K562 (cell line): ENCODE measurements around the gene CCDC68. TPM values are rescaled to one million over a fixed set of nuclear protein-coding genes. Genes with fewer than 3 reads are reported as not detected.

ENCODE experiments used
- ATAC-seq: fragments of 200-7000 bp; cut with Tn5 transposase; 3 replicates; pipeline ENCODE4 v1.9.1; 2020; ENCODE audit warnings: moderate library complexity
- BruUV-seq: library from RNA; stranded (reverse); fragments of 400-500 nt; replicated peaks from 2 replicates; lab custom pipeline; 2021; lab: Mats Ljungman, UMichigan
- CTCF ChIA-PET: fragments of 300-600 bp; formaldehyde crosslinking; extraction: SDS; loops from one replicate; lab custom pipeline; 2021; ENCODE audit warnings: low intra/inter-chr PET ratio; lab: Yijun Ruan, JAX
- POLR2A ChIA-PET: fragments of 300-600, 350-650 bp; sonication (Branson Sonifier 250); formaldehyde crosslinking; extraction: SDS; loops from one replicate; lab custom pipeline; 2021; ENCODE audit warnings: antibody characterized with exemption, inconsistent platforms; lab: Yijun Ruan, JAX
- DNase-seq, 4 experiments: peaks; one replicate each; pipeline versions ENCODE4 v3.0.0 to v3.0.0-alpha.2; 2011 to 2018; ENCODE audit warnings: low spot score in 3 of 4, mixed read lengths in 3 of 4; ENCODE audit errors: extremely low read depth in 1 of 4
- FAIRE-seq: peaks from 2 replicates; lab custom pipeline; 2011; peaks lifted over from hg19 to GRCh38; lab: Jason Lieb, UNC
- H2AFZ ChIP-seq: 2 replicates; pipeline ENCODE4 v1.6.0; 2011; ENCODE audit warnings: low read depth, low read length, control low read depth, inconsistent platforms
- H3K27ac ChIP-seq: fragments of 200-600 bp; 3 replicates; pipeline ENCODE4 v1.8.0; 2011; ENCODE audit warnings: low read depth, mild to moderate bottlenecking, control low read depth, inconsistent platforms, low read length, moderate library complexity, mixed read lengths; ENCODE audit errors: extremely low read depth
- H3K27me3 ChIP-seq, 2 experiments: fragments of 300-600 bp in 1 of 2; 2 replicates in 1 of 2; 3 replicates in 1 of 2; pipeline versions ENCODE4 v1.6.0 to v1.8.0; 2011; ENCODE audit warnings: inconsistent platforms in 2 of 2, low read length in 2 of 2, mild to moderate bottlenecking in 1 of 2, mixed read lengths in 1 of 2, moderate library complexity in 1 of 2; ENCODE audit not compliant: control insufficient read depth in 2 of 2, insufficient read depth in 2 of 2
- H3K36me3 ChIP-seq: fragments of 300-600 bp; 3 replicates; pipeline ENCODE4 v1.8.0; 2011; ENCODE audit warnings: mild to moderate bottlenecking, low read length, inconsistent platforms; ENCODE audit not compliant: control insufficient read depth, insufficient read depth
- H3K4me1 ChIP-seq, 2 experiments: fragments of 200-600 bp in 1 of 2; replicated peaks in 1 of 2; 2 replicates in 1 of 2; 3 replicates in 1 of 2; pipeline versions ENCODE4 v1.5.1 to v1.8.0; 2011; ENCODE audit warnings: inconsistent platforms in 2 of 2, low read length in 2 of 2, mild to moderate bottlenecking in 1 of 2, mixed read lengths in 1 of 2, moderate library complexity in 1 of 2; ENCODE audit not compliant: control insufficient read depth in 2 of 2, insufficient read depth in 2 of 2
- H3K4me2 ChIP-seq: 2 replicates; pipeline ENCODE4 v1.6.1; 2011; ENCODE audit warnings: low read length, control low read depth, inconsistent platforms, mixed read lengths; ENCODE audit not compliant: insufficient read depth
- H3K4me3 ChIP-seq: fragments of 200-600 bp; sonication (generic), shearing (Covaris generic); 2 replicates; pipeline ENCODE4 v1.5.1; 2016; ENCODE audit warnings: control low read depth, inconsistent platforms
- H3K79me2 ChIP-seq: fragments of 200-600 bp; 3 replicates; pipeline ENCODE4 v1.8.0; 2011; ENCODE audit warnings: low read length, inconsistent platforms; ENCODE audit not compliant: control insufficient read depth, insufficient read depth
- H3K9ac ChIP-seq, 2 experiments: 2 replicates each; pipeline versions ENCODE4 v1.6.0 to v1.6.1; 2011; ENCODE audit warnings: low read depth in 2 of 2, low read length in 2 of 2, control low read depth in 1 of 2, inconsistent platforms in 1 of 2, mild to moderate bottlenecking in 1 of 2, mixed read lengths in 1 of 2; ENCODE audit not compliant: insufficient read depth in 1 of 2
- H3K9me1 ChIP-seq: one replicate; pipeline ENCODE4 v1.6.0; 2011; ENCODE audit warnings: inconsistent platforms, mild to moderate bottlenecking, low read length, moderate library complexity; ENCODE audit not compliant: control insufficient read depth, insufficient read depth
- H3K9me3 ChIP-seq: replicated peaks from 2 replicates; pipeline ENCODE4 v1.5.1; 2011; ENCODE audit warnings: low read depth, low read length, inconsistent platforms; ENCODE audit not compliant: control insufficient read depth, insufficient read depth
- H4K20me1 ChIP-seq: replicated peaks from 2 replicates; pipeline ENCODE4 v1.6.1; 2011; ENCODE audit warnings: low read length, inconsistent platforms, mixed read lengths; ENCODE audit not compliant: control insufficient read depth, insufficient read depth
- JUN ChIP-seq, 2 experiments: sonication (generic) in 1 of 2; formaldehyde crosslinking in 1 of 2; IDR thresholded peaks; 2 replicates each; pipeline versions ENCODE4 v1.6.1 to v1.8.0; 2012 to 2022; ENCODE audit warnings: borderline replicate concordance in 2 of 2, mild to moderate bottlenecking in 2 of 2, improper control_type of control experiment in 1 of 2, low read depth in 1 of 2, low read length in 1 of 2, missing genetic modification reagents in 1 of 2
- KLF16 ChIP-seq: IDR thresholded peaks from 2 replicates; pipeline ENCODE4 v1.6.1; 2016; ENCODE audit warnings: antibody characterized with exemption
- NCOA1 ChIP-seq: fragments of 450-650 bp; IDR thresholded peaks from 2 replicates; pipeline ENCODE4 v1.6.1; 2016; ENCODE audit warnings: low read depth
- NFRKB ChIP-seq: fragments of 450-650 bp; IDR thresholded peaks from 2 replicates; pipeline ENCODE4 v1.6.1; 2016; ENCODE audit warnings: low read depth
- PML ChIP-seq: IDR thresholded peaks from 2 replicates; pipeline ENCODE4 v1.6.1; 2012; ENCODE audit warnings: low read length, inconsistent platforms
- SMAD4 ChIP-seq: fragments of 250-450 bp; sonication (Bioruptor Pico); conservative IDR thresholded peaks from 2 replicates; pipeline ENCODE4 v1.8.0; 2021; ENCODE audit warnings: inconsistent platforms, mild to moderate bottlenecking, moderate library complexity
- TRIM24 ChIP-seq, 2 experiments: fragments of 450-650 bp; IDR thresholded peaks; 2 replicates each; pipeline ENCODE4 v1.6.1; 2016
- ZBTB1 ChIP-seq: sonication (generic); formaldehyde crosslinking; IDR thresholded peaks from 2 replicates; pipeline ENCODE4 v1.8.1; 2023; ENCODE audit warnings: missing genetic modification reagents, low read depth, mild to moderate bottlenecking, borderline replicate concordance
- ZNF785 ChIP-seq: fragments of 250-450 bp; sonication (Bioruptor Pico); IDR thresholded peaks from 2 replicates; pipeline ENCODE4 v1.4.0; 2020; ENCODE audit warnings: mild to moderate bottlenecking
- WGBS: fragments of 100-300 bp; shearing (Covaris generic); methylation state at CpG from one replicate; pipeline ENCODE4 v1.1.6; 2016; ENCODE audit warnings: low coverage, mixed read lengths; ENCODE audit not compliant: insufficient coverage; ENCODE audit errors: missing lambda C conversion rate; 5-methylcytosine and 5-hydroxymethylcytosine counted together
- in situ Hi-C: fragments of 300-500 bp; cut with MboI; formaldehyde crosslinking; loops from 4 replicates; pipeline ENCODE4 v1.15.0; 2018; ENCODE audit warnings: inconsistent platforms, mixed read lengths
- intact Hi-C: fragments of 100-400 bp; cut with micrococcal nuclease; formaldehyde crosslinking; loops from 2 replicates; pipeline ENCODE4 v1.14.2; 2022
- polyA plus RNA-seq, 8 experiments: library from polyadenylated mRNA; depleted of rRNA in 4 of 8; stranded (reverse) in 5 of 8; unstranded in 3 of 8; fragments of >200 nt; fragmentation: Nextera tagmentation in 2 of 8; fragmentation: Illumina TruSeq in 1 of 8; extraction: Ambion mirVana in 2 of 8; extraction: Trizol in 1 of 8; gene quantifications; 2 replicates each; pipeline versions ENCODE4 v1.2.1 to v1.2.3, GENCODE V29; 2011 to 2014; ENCODE audit warnings: inconsistent platforms in 1 of 8, missing spikeins in 1 of 8
- total RNA-seq, 7 experiments: library from RNA; depleted of rRNA in 6 of 7; stranded (reverse); fragments of >200 nt in 6 of 7; fragmentation: Illumina TruSeq in 2 of 7; extraction: Trizol in 2 of 7; gene quantifications; 2 replicates each; pipeline versions ENCODE4 v1.2.1 to v1.2.3, GENCODE V29; 2011 to 2021; ENCODE audit warnings: low replicate concordance in 1 of 7
- TF ChIP-seq, protein P1 (sequence below), 3 experiments: fragments of 200-800 bp in 1 of 3; fragments of 250-450 bp in 1 of 3; fragments of 450-650 bp in 1 of 3; sonication (Bioruptor Pico) in 1 of 3; sonication (Bioruptor generic) in 1 of 3; formaldehyde crosslinking in 1 of 3; IDR thresholded peaks; 2 replicates each; pipeline versions ENCODE4 v1.6.1 to v1.8.0; 2016 to 2022; ENCODE audit warnings: mild to moderate bottlenecking in 2 of 3, missing genetic modification characterization in 2 of 3, missing compliant biosample characterization in 1 of 3, moderate library complexity in 1 of 3

Gene CCDC68
- total and polyA plus RNA-seq, 9 of the 15 experiments (the other 6 are each of a cell fraction or from before 2014, with no cell fraction given) = 0.28 to 4.5 (median 1.4) TPM

- TF ChIP-seq, protein P1, sequence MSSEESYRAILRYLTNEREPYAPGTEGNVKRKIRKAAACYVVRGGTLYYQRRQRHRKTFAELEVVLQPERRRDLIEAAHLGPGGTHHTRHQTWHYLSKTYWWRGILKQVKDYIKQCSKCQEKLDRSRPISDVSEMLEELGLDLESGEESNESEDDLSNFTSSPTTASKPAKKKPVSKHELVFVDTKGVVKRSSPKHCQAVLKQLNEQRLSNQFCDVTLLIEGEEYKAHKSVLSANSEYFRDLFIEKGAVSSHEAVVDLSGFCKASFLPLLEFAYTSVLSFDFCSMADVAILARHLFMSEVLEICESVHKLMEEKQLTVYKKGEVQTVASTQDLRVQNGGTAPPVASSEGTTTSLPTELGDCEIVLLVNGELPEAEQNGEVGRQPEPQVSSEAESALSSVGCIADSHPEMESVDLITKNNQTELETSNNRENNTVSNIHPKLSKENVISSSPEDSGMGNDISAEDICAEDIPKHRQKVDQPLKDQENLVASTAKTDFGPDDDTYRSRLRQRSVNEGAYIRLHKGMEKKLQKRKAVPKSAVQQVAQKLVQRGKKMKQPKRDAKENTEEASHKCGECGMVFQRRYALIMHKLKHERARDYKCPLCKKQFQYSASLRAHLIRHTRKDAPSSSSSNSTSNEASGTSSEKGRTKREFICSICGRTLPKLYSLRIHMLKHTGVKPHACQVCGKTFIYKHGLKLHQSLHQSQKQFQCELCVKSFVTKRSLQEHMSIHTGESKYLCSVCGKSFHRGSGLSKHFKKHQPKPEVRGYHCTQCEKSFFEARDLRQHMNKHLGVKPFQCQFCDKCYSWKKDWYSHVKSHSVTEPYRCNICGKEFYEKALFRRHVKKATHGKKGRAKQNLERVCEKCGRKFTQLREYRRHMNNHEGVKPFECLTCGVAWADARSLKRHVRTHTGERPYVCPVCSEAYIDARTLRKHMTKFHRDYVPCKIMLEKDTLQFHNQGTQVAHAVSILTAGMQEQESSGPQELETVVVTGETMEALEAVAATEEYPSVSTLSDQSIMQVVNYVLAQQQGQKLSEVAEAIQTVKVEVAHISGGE (CRISPR knock-in tag; IDR thresholded peaks at IDR 0.05) = no peak
- no peak for TF ChIP-seq TRIM24 (IDR thresholded peaks at IDR 0.05)
Observed at GRCh38 chr18:55001394-55002024, 42.2 kb upstream of the CCDC68 start (continued).

DNA sequence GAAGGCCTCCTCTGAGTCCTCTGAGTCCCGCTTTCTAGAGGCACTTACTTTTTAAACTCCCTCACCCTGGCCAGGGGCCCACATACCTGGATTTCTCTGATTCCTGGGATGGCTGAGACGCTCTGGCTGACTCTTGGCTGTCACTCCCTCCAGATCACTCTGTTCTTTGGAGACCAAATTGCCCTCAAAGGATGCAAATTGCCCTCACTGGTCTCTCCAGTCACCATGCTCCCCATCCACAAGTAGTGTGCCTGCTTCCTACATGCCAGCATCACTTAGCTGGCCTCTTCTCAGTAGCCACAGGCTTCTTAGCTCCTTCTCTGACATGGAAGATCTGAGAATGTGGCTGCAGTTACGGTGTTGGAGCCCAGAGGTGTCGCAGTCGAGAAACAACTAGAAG lies 41.3 kb upstream of the CCDC68 start:
- H3K27ac ChIP-seq = no peak overlapping the region
- no peak overlapping the region for H3K9ac ChIP-seq
- CTCF ChIA-PET = no interaction called here
- DNase-seq (peak in 1 of 4 experiments; percentile 3), FAIRE-seq (no peak), ATAC-seq (no peak)
- intact Hi-C loops = no loop called here
- H2AFZ ChIP-seq = no peak overlapping the region
- in situ Hi-C loops = no loop called here
- POLR2A ChIA-PET = no interaction called here
- WGBS = 8% methylated on average over 5 of the region's 5 CpGs
- no peaks in the 10 kb centered on the region for H3K27me3 ChIP-seq
- H3K4me3 ChIP-seq = no peak overlapping the region
- H3K9me3 ChIP-seq = no peaks in the 10 kb centered on the region
- no peak for TF ChIP-seq NFRKB
- no peak for TF ChIP-seq NCOA1
- TF ChIP-seq JUN (IDR thresholded peaks at IDR 0.05; ENCODE audit: borderline replicate concordance, low read depth, low read length) = no peak
- no peak for TF ChIP-seq JUN (CRISPR knock-in tag; IDR thresholded peaks at IDR 0.05; ENCODE audit: borderline replicate concordance)
- TF ChIP-seq ZBTB1 (CRISPR knock-in tag) = no peak
- TF ChIP-seq SMAD4 (CRISPR knock-in tag) = no peak
- TF ChIP-seq PML = no peak
- no peak for TF ChIP-seq ZNF785 (CRISPR knock-in tag)
- TF ChIP-seq KLF16 = no peak
- H3K4me1 ChIP-seq = no peaks in the 10 kb centered on the region
- H3K36me3 ChIP-seq = no peaks in the 10 kb centered on the region
- BruUV-seq = no TSS peak
- no peak overlapping the region for H3K4me2 ChIP-seq
- H3K79me2 ChIP-seq = no peaks in the 10 kb centered on the region
- no peaks in the 10 kb centered on the region for H4K20me1 ChIP-seq
- no peaks in the 10 kb centered on the region for H3K9me1 ChIP-seq
